Choroid plexus epithelial cell (primary cell): ENCODE data around the gene LMBR1.

Experiments used
- DNase-seq: peaks from one replicate; pipeline ENCODE4 v3.0.0-alpha.2; 2010; ENCODE audit warnings: low read depth
- H3K4me3 ChIP-seq: 2 replicates; pipeline ENCODE4 v1.5.1; 2011; ENCODE audit warnings: low read depth, mild to moderate bottlenecking, control low read depth, low read length, moderate library complexity
- CTCF ChIP-seq: conservative IDR thresholded peaks from 2 replicates; pipeline ENCODE4 v1.5.1; 2011; ENCODE audit warnings: low read depth, mild to moderate bottlenecking, control low read depth, inconsistent platforms, low read length, moderate library complexity

The LMBR1 gene

GRCh38 chr7:156732091-156732625, 160.8 kb downstream of the LMBR1 start:
- DNase-seq, result peak; percentile 51
- H3K4me3 ChIP-seq, result no peak overlapping the region
- TF ChIP-seq CTCF, result no peak

GRCh38 chr7:156731651-156732050, 161.3 kb downstream of the LMBR1 start:
- no peak for TF ChIP-seq CTCF
- peak; percentile 67 for DNase-seq
- no peak overlapping the region for H3K4me3 ChIP-seq

DNA sequence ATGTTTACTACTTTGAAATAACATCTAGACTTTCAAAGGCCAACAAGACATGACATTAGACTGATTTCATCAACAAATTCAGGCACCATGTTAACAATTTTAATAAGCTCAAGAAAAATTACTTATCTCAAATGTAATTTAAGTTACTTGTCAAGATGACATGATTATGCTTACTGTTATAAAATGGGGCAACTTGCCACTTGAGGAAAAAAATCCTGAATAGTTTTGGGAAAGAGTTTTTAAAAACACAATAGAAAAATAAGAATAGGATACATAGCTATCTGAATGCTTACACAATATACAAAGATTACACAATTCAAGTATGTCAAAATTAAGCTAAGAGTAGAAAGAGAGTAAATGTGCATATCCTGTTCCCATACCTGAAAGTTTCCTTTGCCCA, 167.0 kb downstream of the LMBR1 start:
- no peak for DNase-seq
- no peak overlapping the region for H3K4me3 ChIP-seq
- TF ChIP-seq CTCF, result no peak

DNA sequence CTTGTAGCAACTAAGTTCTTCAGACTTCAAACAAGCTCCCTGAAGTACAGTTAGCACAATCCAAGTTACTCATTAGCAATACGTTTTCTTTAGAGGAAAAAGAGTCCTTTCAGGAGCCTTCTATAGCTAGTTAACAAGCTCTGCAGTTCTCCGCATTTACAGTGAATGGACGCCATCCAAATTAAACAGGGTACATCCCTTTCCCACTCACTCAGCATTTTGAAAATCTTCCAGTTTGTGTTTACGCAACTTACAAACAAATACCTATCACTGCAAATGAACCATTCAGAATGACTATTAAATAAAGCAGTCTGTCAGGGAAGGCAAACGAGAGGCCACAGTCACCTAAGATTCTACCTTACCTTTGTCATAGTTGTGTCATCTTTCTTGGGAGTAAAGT, 167.9 kb downstream of the LMBR1 start:
- peak; percentile 84 for DNase-seq
- H3K4me3 ChIP-seq, result no peak overlapping the region
- TF ChIP-seq CTCF, result no peak

GRCh38 chr7:156722043-156722826, 170.7 kb downstream of the LMBR1 start:
- TF ChIP-seq CTCF, result no peak
- no peak overlapping the region for H3K4me3 ChIP-seq
- DNase-seq, result no peak

DNA sequence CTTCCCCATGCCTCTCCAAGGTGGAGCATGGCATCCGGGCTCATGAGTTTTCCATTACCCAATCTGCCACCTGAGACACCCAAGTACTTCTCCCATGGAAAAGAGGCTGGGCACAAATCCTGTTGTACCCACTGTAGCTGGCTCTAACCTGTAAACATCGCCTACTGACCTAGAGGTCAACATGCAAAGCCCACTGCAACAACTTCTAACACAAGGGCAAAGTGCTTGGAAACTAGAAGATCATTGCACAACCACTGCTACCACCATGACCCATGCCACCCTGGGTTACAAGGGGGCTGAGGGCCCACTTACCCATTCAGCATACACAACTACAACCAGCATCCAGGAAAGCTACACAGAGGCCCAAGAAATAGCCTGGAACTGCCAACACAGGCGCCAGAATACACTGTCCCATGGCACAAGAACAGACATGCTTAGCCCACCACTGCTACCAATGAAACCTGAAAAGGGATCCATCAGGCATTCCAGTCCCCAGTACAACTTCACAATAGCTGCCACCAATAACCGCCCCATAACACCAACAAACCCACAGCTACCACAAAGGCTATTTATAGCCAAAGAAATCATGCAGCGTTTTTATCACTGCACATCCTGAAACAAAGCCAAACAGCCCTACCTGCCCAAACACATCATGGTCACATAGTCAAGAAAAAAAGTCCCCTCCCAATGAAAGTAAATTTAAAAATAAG, 189.1 kb downstream of the LMBR1 start:
- no peak overlapping the region for H3K4me3 ChIP-seq
- no peak for TF ChIP-seq CTCF

More for the DNA sequence above, 189.1 kb downstream of the LMBR1 start:
- no peak for DNase-seq
